ENCODE results near the gene WNK1.

WNK1 gene

GRCh38 chr12:826331-826730, 74.0 kb downstream of the WNK1 start:
- Histone ChIP-seq H3K36me3 (ENCODE audit: insufficient read depth, low read length) (peaks cover 49% of the 10 kb centered on the region), H3K27ac (ENCODE audit: low read depth, low read length) (no peak overlapping the region), H3K9me3 (ENCODE audit: insufficient read depth, low read depth, low read length) (no peaks in the 10 kb centered on the region), H3K9ac (ENCODE audit: low read depth, low read length) (no peak overlapping the region), H3K4me1 (ENCODE audit: insufficient read depth, low read length) (no peaks in the 10 kb centered on the region), H3K27me3 (ENCODE audit: insufficient read depth, low read length) (no peaks in the 10 kb centered on the region), H3K4me3 (ENCODE audit: low read length) (no peak overlapping the region)
- WGBS, result 95% methylated on average over 1 of the region's 1 CpG

GRCh38 chr12:828726-829395, 76.5 kb downstream of the WNK1 start:
- Histone ChIP-seq H3K9ac (ENCODE audit: low read depth, low read length) (no peak overlapping the region), H3K4me1 (ENCODE audit: insufficient read depth, low read length) (no peaks in the 10 kb centered on the region), H3K27ac (ENCODE audit: low read depth, low read length) (no peak overlapping the region), H3K4me3 (ENCODE audit: low read length) (no peak overlapping the region), H3K36me3 (ENCODE audit: insufficient read depth, low read length) (peaks cover 64% of the 10 kb centered on the region), H3K9me3 (ENCODE audit: insufficient read depth, low read depth, low read length) (no peaks in the 10 kb centered on the region), H3K27me3 (ENCODE audit: insufficient read depth, low read length) (no peaks in the 10 kb centered on the region)

GRCh38 chr12:830111-830867, 77.9 kb downstream of the WNK1 start:
- 95% methylated on average over 4 of the region's 4 CpGs for WGBS
- Histone ChIP-seq H3K27ac (ENCODE audit: low read depth, low read length) (no peak overlapping the region), H3K36me3 (ENCODE audit: insufficient read depth, low read length) (peaks cover 71% of the 10 kb centered on the region), H3K9me3 (ENCODE audit: insufficient read depth, low read depth, low read length) (no peaks in the 10 kb centered on the region), H3K4me3 (ENCODE audit: low read length) (no peak overlapping the region), H3K27me3 (ENCODE audit: insufficient read depth, low read length) (no peaks in the 10 kb centered on the region), H3K9ac (ENCODE audit: low read depth, low read length) (no peak overlapping the region), H3K4me1 (ENCODE audit: insufficient read depth, low read length) (no peaks in the 10 kb centered on the region)

GRCh38 chr12:835754-836518, 83.6 kb downstream of the WNK1 start:
- Histone ChIP-seq H3K4me1 (ENCODE audit: insufficient read depth, low read length) (no peaks in the 10 kb centered on the region), H3K4me3 (ENCODE audit: low read length) (no peak overlapping the region), H3K36me3 (ENCODE audit: insufficient read depth, low read length) (peaks cover 38% of the 10 kb centered on the region), H3K27me3 (ENCODE audit: insufficient read depth, low read length) (no peaks in the 10 kb centered on the region), H3K27ac (ENCODE audit: low read depth, low read length) (no peak overlapping the region), H3K9me3 (ENCODE audit: insufficient read depth, low read depth, low read length) (no peaks in the 10 kb centered on the region), H3K9ac (ENCODE audit: low read depth, low read length) (no peak overlapping the region)
- WGBS, result 80% methylated on average over 2 of the region's 3 CpGs

GRCh38 chr12:836952-837351, 84.6 kb downstream of the WNK1 start:
- H3K36me3 ChIP-seq (ENCODE audit: insufficient read depth, low read length), result peaks cover 39% of the 10 kb centered on the region
- H3K4me1 ChIP-seq (ENCODE audit: insufficient read depth, low read length), result no peaks in the 10 kb centered on the region
- 97% methylated on average over 6 of the region's 6 CpGs for WGBS

GRCh38 chr12:837548-837947, 85.2 kb downstream of the WNK1 start:
- Histone ChIP-seq H3K27ac (ENCODE audit: low read depth, low read length) (no peak overlapping the region), H3K4me3 (ENCODE audit: low read length) (no peak overlapping the region), H3K9me3 (ENCODE audit: insufficient read depth, low read depth, low read length) (no peaks in the 10 kb centered on the region), H3K4me1 (ENCODE audit: insufficient read depth, low read length) (no peaks in the 10 kb centered on the region), H3K9ac (ENCODE audit: low read depth, low read length) (no peak overlapping the region), H3K27me3 (ENCODE audit: insufficient read depth, low read length) (no peaks in the 10 kb centered on the region), H3K36me3 (ENCODE audit: insufficient read depth, low read length) (peaks cover 39% of the 10 kb centered on the region)
- WGBS, result 97% methylated on average over 2 of the region's 2 CpGs

More at GRCh38 chr12:836952-837351, 84.6 kb downstream of the WNK1 start:
- Histone ChIP-seq H3K4me3 (ENCODE audit: low read length) (no peak overlapping the region), H3K27ac (ENCODE audit: low read depth, low read length) (no peak overlapping the region), H3K27me3 (ENCODE audit: insufficient read depth, low read length) (no peaks in the 10 kb centered on the region), H3K9me3 (ENCODE audit: insufficient read depth, low read depth, low read length) (no peaks in the 10 kb centered on the region), H3K9ac (ENCODE audit: low read depth, low read length) (no peak overlapping the region)

- Histone ChIP-seq H3K27me3 (ENCODE audit: insufficient read depth, low read length) (no peaks in the 10 kb centered on the region), H3K4me1 (ENCODE audit: insufficient read depth, low read length) (no peaks in the 10 kb centered on the region), H3K9ac (ENCODE audit: low read depth, low read length) (no peak overlapping the region), H3K9me3 (ENCODE audit: insufficient read depth, low read depth, low read length) (no peaks in the 10 kb centered on the region), H3K36me3 (ENCODE audit: insufficient read depth, low read length) (peaks cover 31% of the 10 kb centered on the region; the same call in 1 of the 2 replicates), H3K4me3 (ENCODE audit: low read length) (no peak overlapping the region), H3K27ac (ENCODE audit: low read depth, low read length) (no peak overlapping the region)
Measured at GRCh38 chr12:843609-844008, 91.2 kb downstream of the WNK1 start.

- Histone ChIP-seq H3K9ac (ENCODE audit: low read depth, low read length) (no peak overlapping the region), H3K27ac (ENCODE audit: low read depth, low read length) (no peak overlapping the region), H3K9me3 (ENCODE audit: insufficient read depth, low read depth, low read length) (no peaks in the 10 kb centered on the region), H3K27me3 (ENCODE audit: insufficient read depth, low read length) (no peaks in the 10 kb centered on the region), H3K36me3 (ENCODE audit: insufficient read depth, low read length) (peaks cover 14% of the 10 kb centered on the region; the same call in 1 of the 2 replicates), H3K4me3 (ENCODE audit: low read length) (no peak overlapping the region), H3K4me1 (ENCODE audit: insufficient read depth, low read length) (no peaks in the 10 kb centered on the region)
- WGBS, result 94% methylated on average over 2 of the region's 2 CpGs
Measured at GRCh38 chr12:846421-846820, 94.0 kb downstream of the WNK1 start.

GRCh38 chr12:848173-848865, 95.9 kb downstream of the WNK1 start:
- H3K9ac ChIP-seq (ENCODE audit: low read depth, low read length), result no peak overlapping the region
- H3K27ac ChIP-seq (ENCODE audit: low read depth, low read length), result no peak overlapping the region
- H3K4me3 ChIP-seq (ENCODE audit: low read length), result no peak overlapping the region
- peaks cover 12% of the 10 kb centered on the region; the same call in 1 of the 2 replicates for H3K36me3 ChIP-seq (ENCODE audit: insufficient read depth, low read length)
- 96% methylated on average over 2 of the region's 2 CpGs for WGBS
- H3K27me3 ChIP-seq (ENCODE audit: insufficient read depth, low read length), result no peaks in the 10 kb centered on the region
- no peaks in the 10 kb centered on the region for H3K4me1 ChIP-seq (ENCODE audit: insufficient read depth, low read length)
- no peaks in the 10 kb centered on the region for H3K9me3 ChIP-seq (ENCODE audit: insufficient read depth, low read depth, low read length)

GRCh38 chr12:848882-849527, 96.6 kb downstream of the WNK1 start:
- no peak overlapping the region for H3K9ac ChIP-seq (ENCODE audit: low read depth, low read length)
- H3K36me3 ChIP-seq (ENCODE audit: insufficient read depth, low read length), result peaks cover 12% of the 10 kb centered on the region; the same call in 1 of the 2 replicates
- no peaks in the 10 kb centered on the region for H3K4me1 ChIP-seq (ENCODE audit: insufficient read depth, low read length)
- no peak overlapping the region for H3K27ac ChIP-seq (ENCODE audit: low read depth, low read length)
- 86% methylated on average over 1 of the region's 2 CpGs for WGBS
- H3K27me3 ChIP-seq (ENCODE audit: insufficient read depth, low read length), result no peaks in the 10 kb centered on the region
- H3K9me3 ChIP-seq (ENCODE audit: insufficient read depth, low read depth, low read length), result no peaks in the 10 kb centered on the region
- no peak overlapping the region for H3K4me3 ChIP-seq (ENCODE audit: low read length)
